Stimulated activated CD4-positive, alpha-beta T cell treated with anti-CD3 and anti-CD28 coated beads, Interleukin-12 subunit alpha, Interleukin-12 subunit beta, amount 100 ng/mL, for 24 hours (primary cell): Measurements from ENCODE around the gene PATL1.

ENCODE experiments used
- DNase-seq, 2 experiments: peaks; one replicate each; pipeline ENCODE4 v3.0.0-alpha.2; 2020; ENCODE audit warnings: low read depth in 2 of 2

PATL1 gene

DNA sequence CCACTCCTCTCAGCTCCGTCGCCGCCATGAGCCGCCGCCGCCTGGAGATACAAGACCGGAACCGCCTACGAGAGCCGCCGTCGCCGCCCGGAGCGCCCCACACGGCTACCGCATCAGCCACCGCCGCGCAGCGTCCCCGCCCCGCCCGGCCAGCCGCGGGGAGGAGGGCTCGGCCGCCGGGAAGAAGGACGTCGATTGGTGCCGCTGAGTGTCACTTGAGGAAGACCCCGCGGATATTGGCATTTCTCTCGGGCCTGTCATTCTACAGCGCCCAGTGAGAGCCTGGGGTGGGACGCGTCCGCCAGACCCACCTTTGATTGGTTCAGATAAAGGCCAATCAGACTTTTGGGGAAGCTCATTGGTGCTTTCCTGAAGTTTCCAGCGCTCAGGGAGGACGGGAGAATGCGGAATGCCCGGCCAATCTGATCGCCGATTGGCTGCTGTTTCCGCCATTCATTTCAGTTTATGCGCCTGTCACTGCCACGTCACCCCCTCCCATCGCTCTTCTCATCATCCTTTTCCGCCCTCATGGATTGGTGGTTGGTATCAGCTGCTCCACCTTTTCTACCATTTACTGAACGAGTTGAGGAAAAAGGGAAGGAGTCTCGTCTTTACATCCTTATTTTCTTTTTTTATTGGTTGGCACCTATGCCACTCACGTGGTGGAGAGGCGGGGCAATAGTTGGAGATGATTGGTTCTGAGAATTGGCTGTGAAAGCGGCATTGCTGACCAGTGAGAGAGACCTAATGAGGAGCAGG lies 53.0 kb downstream of the PATL1 start, which contains the start of gene OSBP:
Gene OSBP, minus strand, starts transcription at position 138 of the 759 bp plus-strand sequence. Its CDS starts 110 bp downstream, at position 28.
- DNase-seq = peak; percentile 93 to 96

DNA sequence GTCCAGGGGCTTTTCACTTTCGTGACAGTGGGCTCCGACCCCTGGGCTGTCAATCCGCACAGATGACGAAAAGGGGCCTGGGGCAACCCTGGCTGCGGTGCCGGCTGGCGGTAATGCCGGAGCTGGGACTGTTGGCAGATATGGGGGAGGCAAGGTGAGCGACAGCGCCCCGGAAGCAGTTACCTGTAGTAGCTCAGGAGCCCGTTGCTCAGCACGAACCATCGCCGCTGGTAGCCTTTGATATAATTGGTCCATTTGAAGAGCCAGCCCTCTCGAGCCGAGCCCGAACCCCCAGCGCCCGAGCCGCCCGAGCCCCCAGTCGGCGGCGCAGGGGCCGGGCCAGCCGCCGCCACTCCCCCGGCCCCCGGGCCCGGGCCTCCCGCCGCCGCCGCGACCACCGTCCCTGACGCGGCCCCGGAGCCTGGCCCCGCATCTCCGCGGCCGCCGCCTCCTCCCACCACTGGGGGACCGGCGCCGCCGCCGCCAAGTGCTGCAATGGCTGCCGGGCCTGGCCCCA lies 53.7 kb downstream of the PATL1 start:
- peak; percentile 25 to 40 for DNase-seq

DNA sequence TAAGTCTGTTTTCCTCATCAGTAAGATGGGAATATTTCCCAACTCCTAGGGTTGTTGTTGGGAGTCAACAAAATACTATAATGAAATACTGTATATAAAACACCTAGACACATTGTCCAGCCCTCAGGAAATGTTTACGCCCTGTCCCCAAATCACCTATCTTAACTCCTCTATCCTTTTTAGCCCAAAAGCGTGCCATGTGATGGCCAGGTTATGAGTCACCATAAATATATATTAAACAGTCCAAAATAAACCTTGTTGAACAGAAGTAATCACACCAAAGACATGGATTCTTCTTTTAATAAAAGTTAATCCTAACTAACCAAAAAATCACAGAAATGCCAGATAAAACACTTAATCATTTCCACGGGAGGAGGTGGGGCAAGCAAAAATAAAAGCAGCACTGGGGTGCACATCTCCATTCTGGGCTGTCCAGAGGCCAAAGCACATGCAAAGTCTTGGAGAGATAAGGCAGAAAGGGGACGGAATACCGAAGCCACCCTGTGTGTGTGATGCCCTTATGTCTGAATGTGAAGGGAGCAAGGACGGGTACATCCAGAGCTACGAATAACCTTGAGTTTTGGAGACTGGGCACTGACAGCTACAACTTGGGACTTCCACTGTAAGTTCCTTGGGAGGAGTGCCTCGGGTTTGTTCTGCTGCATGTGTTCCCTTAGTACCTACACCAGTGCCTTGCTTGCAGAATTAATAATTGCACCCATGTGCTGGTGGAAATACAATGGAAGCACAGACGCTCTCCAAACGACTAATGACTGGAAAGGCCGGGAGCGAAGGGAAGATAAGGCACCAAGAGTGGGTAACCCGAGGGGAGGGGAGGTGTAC lies 54.3 kb downstream of the PATL1 start:
- no peak for DNase-seq

GRCh38 chr11:59611570-59612565 lies 57.0 kb downstream of the PATL1 start:
- no peak for DNase-seq

GRCh38 chr11:59610289-59610688 lies 58.5 kb downstream of the PATL1 start:
- no peak for DNase-seq

DNA sequence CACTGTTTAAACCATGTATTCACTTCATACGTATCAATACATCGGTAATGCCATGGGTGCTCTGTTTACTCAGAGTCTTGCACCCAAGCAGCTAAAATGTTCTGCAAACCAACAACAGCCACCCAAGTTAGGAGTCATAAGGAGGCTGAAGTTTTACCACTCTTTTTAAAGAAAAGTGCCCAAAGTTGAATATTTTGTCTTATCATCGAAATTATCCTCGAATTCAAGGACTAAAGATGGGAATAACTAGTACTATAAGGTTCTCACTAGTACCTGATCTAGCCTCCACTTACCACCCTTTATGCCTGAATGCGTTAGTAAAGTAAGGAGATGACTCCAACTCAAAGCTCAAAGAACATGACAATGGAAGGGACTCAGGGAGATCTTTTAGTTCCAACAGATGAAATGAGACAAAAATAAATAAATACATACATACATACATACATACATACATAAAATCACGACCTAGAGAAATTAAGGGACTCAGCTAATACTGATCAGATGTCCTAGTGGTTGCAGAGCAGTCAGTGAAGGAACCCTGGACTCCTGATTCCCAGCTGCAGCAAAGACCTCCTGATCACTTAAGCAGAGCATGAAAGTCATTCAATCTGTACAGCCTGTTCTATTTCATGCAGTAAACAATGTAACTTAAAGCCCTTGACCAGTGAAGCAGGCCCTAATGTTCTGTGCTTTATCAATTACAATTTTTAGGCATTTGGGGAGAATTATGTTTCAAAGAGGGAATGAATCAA lies 61.0 kb downstream of the PATL1 start:
- DNase-seq = no peak

- DNase-seq = no peak
Measured at GRCh38 chr11:59602432-59602831, 66.4 kb downstream of the PATL1 start.

DNA sequence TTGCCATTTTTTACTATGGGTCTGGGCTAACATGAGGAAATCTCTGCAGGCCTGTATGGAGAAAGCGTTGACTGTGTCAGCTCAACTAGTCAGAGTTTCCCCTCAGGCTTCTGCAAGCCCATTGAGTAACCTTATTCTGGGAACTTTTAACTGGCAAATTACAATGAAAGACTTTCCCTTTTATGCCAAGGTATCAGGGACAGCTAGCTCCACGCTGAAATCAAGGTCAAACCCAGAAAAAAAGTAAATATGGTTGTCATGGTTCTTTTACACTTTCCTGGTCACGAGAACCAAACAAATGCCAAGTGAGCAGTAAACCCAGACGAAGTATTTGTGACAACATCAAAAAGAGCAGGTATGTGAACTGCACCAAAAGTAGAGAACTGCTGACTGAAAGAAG lies 67.0 kb downstream of the PATL1 start:
- no peak for DNase-seq

DNA sequence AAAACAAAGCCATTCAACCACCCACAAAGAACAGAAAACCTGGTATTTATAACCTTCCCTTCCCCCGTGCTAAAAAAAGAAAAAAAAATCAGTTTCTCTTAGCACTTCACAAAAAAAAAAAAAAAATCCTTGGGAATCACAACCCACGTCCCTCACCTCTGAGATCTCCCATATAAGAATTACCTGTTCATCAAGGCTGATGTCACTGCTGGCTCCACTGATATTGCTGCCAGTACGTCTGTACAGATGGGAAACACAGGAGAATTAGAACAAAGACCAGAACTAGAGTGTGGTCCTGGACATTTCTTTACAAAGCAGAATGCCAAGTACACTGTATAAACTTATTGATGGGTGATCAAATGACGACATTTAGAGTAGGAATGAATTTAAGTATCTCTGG lies 68.2 kb downstream of the PATL1 start:
- DNase-seq = no peak

DNA sequence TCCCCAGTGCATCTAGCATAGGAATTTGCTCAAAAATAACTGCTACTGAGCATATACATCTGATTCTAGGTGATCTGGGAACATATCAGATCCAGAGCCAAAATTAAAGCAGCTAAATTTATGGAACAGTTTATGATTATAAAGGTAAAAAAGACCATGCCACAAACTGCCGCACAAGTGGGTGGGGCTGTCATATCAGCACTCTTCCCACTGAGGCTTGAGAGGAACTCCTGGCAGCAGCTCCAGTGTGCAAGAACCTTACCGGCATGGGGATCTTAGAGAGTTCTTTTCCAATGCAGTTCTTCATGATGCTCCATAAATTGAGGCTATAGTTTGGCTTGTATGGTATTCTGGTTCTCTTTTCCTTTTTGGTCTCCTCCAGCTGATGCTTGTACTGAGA lies 68.6 kb downstream of the PATL1 start:
- DNase-seq = no peak

GRCh38 chr11:59598961-59599360 lies 69.9 kb downstream of the PATL1 start:
- no peak for DNase-seq
